Suprapubic skin (tissue), 4 donors: ENCODE results near the gene STX8. TPM values are rescaled to one million over a fixed set of nuclear protein-coding genes. Genes with fewer than 3 reads are reported as not detected.

ENCODE experiments used
- DNase-seq, 2 donors: peaks; one replicate each; pipeline ENCODE4 v3.0.0-alpha.2; 2019; ENCODE audit warnings: low spot score in 2 of 2
- H3K27ac ChIP-seq: fragments of 200-600 bp; sonication (generic); one replicate; pipeline ENCODE4 v1.5.1; 2019
- H3K27me3 ChIP-seq: fragments of 200-600 bp; sonication (generic); one replicate; pipeline ENCODE4 v1.5.1; 2019
- H3K36me3 ChIP-seq: fragments of 200-600 bp; sonication (generic); one replicate; pipeline ENCODE4 v1.5.1; 2019
- H3K4me1 ChIP-seq: fragments of 200-600 bp; sonication (generic); one replicate; pipeline ENCODE4 v1.5.1; 2019
- H3K4me3 ChIP-seq: fragments of 200-600 bp; sonication (generic); one replicate; pipeline ENCODE4 v1.5.1; 2019; ENCODE audit warnings: mild to moderate bottlenecking
- H3K9me3 ChIP-seq: fragments of 200-600 bp; sonication (generic); one replicate; pipeline ENCODE4 v1.5.1; 2019
- CTCF ChIP-seq, 2 donors: fragments of 200-600 bp in 1 of 2; fragments of 450-650 bp in 1 of 2; sonication (generic) in 1 of 2; IDR thresholded peaks; one replicate each; pipeline ENCODE4 v1.5.1; 2016 to 2019; ENCODE audit warnings: antibody characterized with exemption in 2 of 2, mild to moderate bottlenecking in 1 of 2, moderate library complexity in 1 of 2
- EP300 ChIP-seq: sonication (generic); formaldehyde crosslinking; IDR thresholded peaks from one replicate; pipeline ENCODE4 v1.6.1; 2017; ENCODE audit warnings: antibody characterized with exemption
- POLR2A ChIP-seq, 2 donors: fragments of 450-650 bp; IDR thresholded peaks; one replicate each; pipeline ENCODE4 v1.6.1; 2017; ENCODE audit warnings: antibody characterized with exemption in 2 of 2, mild to moderate bottlenecking in 2 of 2, moderate library complexity in 2 of 2
- POLR2AphosphoS5 ChIP-seq, 3 donors: sonication (generic); formaldehyde crosslinking; IDR thresholded peaks; one replicate each; pipeline ENCODE4 v1.6.1; 2017; ENCODE audit warnings: antibody characterized with exemption in 3 of 3
- WGBS: methylation state at CpG from one replicate; pipeline ENCODE4 v1.1.5; 2018; 5-methylcytosine and 5-hydroxymethylcytosine counted together
- total RNA-seq, 4 donors: library from RNA; depleted of rRNA; stranded (reverse); fragments of >200 nt; gene quantifications; one replicate each; pipeline ENCODE4 v1.1.0, GENCODE V29; 2016

STX8 gene
- total RNA-seq, 4 donors from 2014 or later: 21.5 to 74.0 (median 38.4) TPM

GRCh38 chr17:9498490-9498889 lies 77.1 kb downstream of the STX8 start:
- H3K27me3 ChIP-seq: no peaks in the 10 kb centered on the region
- H3K9me3 ChIP-seq: no peaks in the 10 kb centered on the region
- TF ChIP-seq POLR2AphosphoS5 (IDR thresholded peaks at IDR 0.05) (no peak), POLR2A (IDR thresholded peaks at IDR 0.05) (no peak), EP300 (no peak), CTCF (IDR thresholded peaks at IDR 0.05) (no peak)
- DNase-seq: no peak
- no peak overlapping the region for H3K4me3 ChIP-seq
- no peaks in the 10 kb centered on the region for H3K4me1 ChIP-seq
- 88% methylated on average over 3 of the region's 3 CpGs for WGBS
- H3K36me3 ChIP-seq: peaks cover 12% of the 10 kb centered on the region
- H3K27ac ChIP-seq: no peak overlapping the region

GRCh38 chr17:9488556-9488955 lies 87.1 kb downstream of the STX8 start:
- TF ChIP-seq POLR2A (IDR thresholded peaks at IDR 0.05): no peak
- no peak for TF ChIP-seq EP300
- no peak for TF ChIP-seq CTCF (IDR thresholded peaks at IDR 0.05)
- TF ChIP-seq POLR2AphosphoS5 (IDR thresholded peaks at IDR 0.05): no peak
- H3K4me1 ChIP-seq: no peaks in the 10 kb centered on the region
- 95% methylated on average over 5 of the region's 5 CpGs for WGBS
- H3K27me3 ChIP-seq: no peaks in the 10 kb centered on the region
- H3K36me3 ChIP-seq: peaks cover 25% of the 10 kb centered on the region
- H3K27ac ChIP-seq: no peak overlapping the region
- no peak overlapping the region for H3K4me3 ChIP-seq
- no peaks in the 10 kb centered on the region for H3K9me3 ChIP-seq
- DNase-seq: no peak

- H3K27me3 ChIP-seq: no peaks in the 10 kb centered on the region
- H3K4me3 ChIP-seq: no peak overlapping the region
- no peak for DNase-seq
- H3K4me1 ChIP-seq: no peaks in the 10 kb centered on the region
- whole genome bisulfite sequencing: 91% methylated on average over 7 of the region's 7 CpGs
- H3K27ac ChIP-seq: no peak overlapping the region
- H3K9me3 ChIP-seq: no peaks in the 10 kb centered on the region
- H3K36me3 ChIP-seq: peaks cover 25% of the 10 kb centered on the region
- TF ChIP-seq POLR2AphosphoS5 (IDR thresholded peaks at IDR 0.05) (no peak), CTCF (IDR thresholded peaks at IDR 0.05) (no peak), POLR2A (IDR thresholded peaks at IDR 0.05) (no peak), EP300 (no peak)
These were observed 88.2 kb downstream of the STX8 start for GRCh38 chr17:9487406-9487805.

GRCh38 chr17:9484789-9485188 lies 90.8 kb downstream of the STX8 start:
- H3K4me1 ChIP-seq: no peaks in the 10 kb centered on the region
- DNase-seq: no peak
- 98% methylated on average over 2 of the region's 2 CpGs for WGBS
- H3K27me3 ChIP-seq: no peaks in the 10 kb centered on the region
- TF ChIP-seq POLR2A (IDR thresholded peaks at IDR 0.05) (no peak), CTCF (IDR thresholded peaks at IDR 0.05) (no peak), EP300 (no peak)
- H3K4me3 ChIP-seq: no peak overlapping the region
- no peaks in the 10 kb centered on the region for H3K9me3 ChIP-seq
- no peak overlapping the region for H3K27ac ChIP-seq
- peaks cover 10% of the 10 kb centered on the region for H3K36me3 ChIP-seq

GRCh38 chr17:9479964-9480363 lies 95.7 kb downstream of the STX8 start:
- Histone ChIP-seq H3K4me1 (no peaks in the 10 kb centered on the region), H3K36me3 (no peaks in the 10 kb centered on the region), H3K9me3 (no peaks in the 10 kb centered on the region), H3K27ac (no peak overlapping the region), H3K27me3 (no peaks in the 10 kb centered on the region), H3K4me3 (no peak overlapping the region)
- WGBS: 88% methylated on average over 4 of the region's 4 CpGs
- TF ChIP-seq EP300: no peak
- no peak for TF ChIP-seq CTCF (IDR thresholded peaks at IDR 0.05)
- TF ChIP-seq POLR2AphosphoS5 (IDR thresholded peaks at IDR 0.05): no peak
- no peak for TF ChIP-seq POLR2A (IDR thresholded peaks at IDR 0.05)
- no peak for DNase-seq
